HCT116 (cell line): Measurements from ENCODE around the gene ISOC1.

Experiments used
- ATF3 ChIP-seq: IDR thresholded peaks from 2 replicates; pipeline ENCODE4 v1.6.1; 2012
- CTCF ChIP-seq, 3 experiments: fragments of 200-600 bp in 1 of 3; sonication (generic) in 1 of 3; IDR thresholded peaks in 2 of 3; conservative IDR thresholded peaks in 1 of 3; 2 replicates each; pipeline ENCODE4 v1.5.1; 2012 to 2017; ENCODE audit warnings: low read depth in 2 of 3, low read length in 2 of 3, antibody characterized with exemption in 1 of 3, borderline replicate concordance in 1 of 3, control low read depth in 1 of 3, mild to moderate bottlenecking in 1 of 3, mixed read lengths in 1 of 3, mixed run types in 1 of 3, moderate library complexity in 1 of 3; ENCODE audit not compliant: insufficient read depth in 1 of 3
- EZH2 ChIP-seq: fragments of 200-600 bp; sonication (generic); IDR thresholded peaks from 2 replicates; pipeline ENCODE4 v1.6.1; 2017; ENCODE audit warnings: antibody characterized with exemption, mixed run types
- EZH2phosphoT487 ChIP-seq: fragments of 200-600 bp; IDR thresholded peaks from 2 replicates; pipeline ENCODE4 v1.6.1; 2018; ENCODE audit warnings: antibody characterized with exemption, borderline replicate concordance
- FOSL1 ChIP-seq: IDR thresholded peaks from 2 replicates; pipeline ENCODE4 v1.6.1; 2012; ENCODE audit warnings: low read depth
- JUND ChIP-seq: IDR thresholded peaks from 2 replicates; pipeline ENCODE4 v1.6.1; 2012
- POLR2A ChIP-seq: IDR thresholded peaks from 2 replicates; pipeline ENCODE4 v1.7.0; 2011; ENCODE audit warnings: borderline replicate concordance; ENCODE audit not compliant: insufficient read depth, insufficient read length; ENCODE audit errors: extremely low read depth
- POLR2AphosphoS5 ChIP-seq: IDR thresholded peaks from 2 replicates; pipeline ENCODE4 v1.6.1; 2011; ENCODE audit warnings: mild to moderate bottlenecking, low read depth, low read length, moderate library complexity
- RAD21 ChIP-seq: IDR thresholded peaks from 2 replicates; pipeline ENCODE4 v1.6.1; 2012; ENCODE audit warnings: low read depth, mild to moderate bottlenecking
- ZFX ChIP-seq: fragments of 450-650 bp; IDR thresholded peaks from 2 replicates; pipeline ENCODE4 v1.6.1; 2017
- TF ChIP-seq, protein P1 (sequence below): IDR thresholded peaks from 2 replicates; pipeline ENCODE4 v1.6.1; 2012; ENCODE audit warnings: low read depth

DNA sequence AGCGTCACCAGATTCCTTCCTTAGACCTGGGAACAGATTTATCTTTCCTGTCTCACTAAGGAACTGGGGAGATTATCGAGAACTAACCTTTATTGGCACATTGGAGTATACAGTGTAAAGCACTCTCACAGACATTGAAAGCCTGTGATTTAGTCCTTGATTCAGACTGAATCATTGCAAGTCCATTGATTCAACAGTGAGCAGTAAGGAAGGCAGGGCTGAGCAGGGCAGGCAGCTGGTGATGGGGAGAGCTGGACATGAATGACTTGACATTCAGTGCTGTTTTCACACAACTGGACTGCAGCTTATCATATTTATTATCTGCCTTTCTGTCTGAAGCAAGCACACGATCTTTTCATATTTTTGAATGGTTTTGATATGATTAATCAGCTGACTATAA is 16.2 kb downstream of the ISOC1 start:
- TF ChIP-seq CTCF (IDR thresholded peaks at IDR 0.05 in 2 of 3, conservative IDR thresholded peaks at IDR 0.05 in 1 of 3; ENCODE audit: borderline replicate concordance in 1 of 3, insufficient read depth in 1 of 3, low read depth in 2 of 3, low read length in 2 of 3) (no peak), ATF3 (no peak), JUND (no peak), EZH2phosphoT487 (no peak), POLR2A (no peak), POLR2AphosphoS5 (no peak), FOSL1 (no peak), RAD21 (no peak), ZFX (no peak), EZH2 (no peak)
- TF ChIP-seq, protein P1, sequence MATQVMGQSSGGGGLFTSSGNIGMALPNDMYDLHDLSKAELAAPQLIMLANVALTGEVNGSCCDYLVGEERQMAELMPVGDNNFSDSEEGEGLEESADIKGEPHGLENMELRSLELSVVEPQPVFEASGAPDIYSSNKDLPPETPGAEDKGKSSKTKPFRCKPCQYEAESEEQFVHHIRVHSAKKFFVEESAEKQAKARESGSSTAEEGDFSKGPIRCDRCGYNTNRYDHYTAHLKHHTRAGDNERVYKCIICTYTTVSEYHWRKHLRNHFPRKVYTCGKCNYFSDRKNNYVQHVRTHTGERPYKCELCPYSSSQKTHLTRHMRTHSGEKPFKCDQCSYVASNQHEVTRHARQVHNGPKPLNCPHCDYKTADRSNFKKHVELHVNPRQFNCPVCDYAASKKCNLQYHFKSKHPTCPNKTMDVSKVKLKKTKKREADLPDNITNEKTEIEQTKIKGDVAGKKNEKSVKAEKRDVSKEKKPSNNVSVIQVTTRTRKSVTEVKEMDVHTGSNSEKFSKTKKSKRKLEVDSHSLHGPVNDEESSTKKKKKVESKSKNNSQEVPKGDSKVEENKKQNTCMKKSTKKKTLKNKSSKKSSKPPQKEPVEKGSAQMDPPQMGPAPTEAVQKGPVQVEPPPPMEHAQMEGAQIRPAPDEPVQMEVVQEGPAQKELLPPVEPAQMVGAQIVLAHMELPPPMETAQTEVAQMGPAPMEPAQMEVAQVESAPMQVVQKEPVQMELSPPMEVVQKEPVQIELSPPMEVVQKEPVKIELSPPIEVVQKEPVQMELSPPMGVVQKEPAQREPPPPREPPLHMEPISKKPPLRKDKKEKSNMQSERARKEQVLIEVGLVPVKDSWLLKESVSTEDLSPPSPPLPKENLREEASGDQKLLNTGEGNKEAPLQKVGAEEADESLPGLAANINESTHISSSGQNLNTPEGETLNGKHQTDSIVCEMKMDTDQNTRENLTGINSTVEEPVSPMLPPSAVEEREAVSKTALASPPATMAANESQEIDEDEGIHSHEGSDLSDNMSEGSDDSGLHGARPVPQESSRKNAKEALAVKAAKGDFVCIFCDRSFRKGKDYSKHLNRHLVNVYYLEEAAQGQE = no peak
